ENCODE measurements around the gene PILRA. TPM values are rescaled to one million over a fixed set of nuclear protein-coding genes. Genes with fewer than 3 reads are reported as not detected.

Gene PILRA
- total and polyA plus RNA-seq, 2 of the 13 experiments (the other 11 are each of a cell fraction or from before 2014, with no cell fraction given), result 0.13 to 1.3 TPM

GRCh38 chr7:100428199-100428966, 55.1 kb downstream of the PILRA start, which contains the start of gene ZCWPW1 (continued):
- TF ChIP-seq UBTF (CRISPR knock-in tag; IDR thresholded peaks at IDR 0.05), result peak; percentile 71
- TF ChIP-seq USF2 (IDR thresholded peaks at IDR 0.05; ENCODE audit: low read depth, low read length), result no peak
- no peak for TF ChIP-seq USF2 (CRISPR knock-in tag; IDR thresholded peaks at IDR 0.05; ENCODE audit: borderline replicate concordance)
- TF ChIP-seq MYNN (CRISPR knock-in tag; IDR thresholded peaks at IDR 0.05; ENCODE audit: low read depth), result peak; percentile 60; the same call in 1 of the 2 replicates
- no peak for TF ChIP-seq ZNF337 (CRISPR knock-in tag; IDR thresholded peaks at IDR 0.05; ENCODE audit: borderline replicate concordance, low read depth)
- peak; percentile 47 for TF ChIP-seq SUZ12 (IDR thresholded peaks at IDR 0.05; ENCODE audit: low read depth, low read length)
- peak; percentile 74 for TF ChIP-seq ASH2L (IDR thresholded peaks at IDR 0.05; ENCODE audit: insufficient read length, low read depth, low read length)
- TF ChIP-seq GZF1 (CRISPR knock-in tag; IDR thresholded peaks at IDR 0.05), result no peak; the same call in 1 of the 2 replicates
- TF ChIP-seq MED1 (CRISPR knock-in tag; IDR thresholded peaks at IDR 0.05), result peak; percentile 31; the same call in 1 of the 2 replicates
- peak; percentile 74 for TF ChIP-seq REPIN1 (CRISPR knock-in tag; IDR thresholded peaks at IDR 0.05; ENCODE audit: borderline replicate concordance, low read depth)
- peak; percentile 79 for TF ChIP-seq ZNF263 (CRISPR knock-in tag; IDR thresholded peaks at IDR 0.05)
- no peak for TF ChIP-seq HMGA1 (CRISPR knock-in tag; conservative IDR thresholded peaks at IDR 0.05)
- no peak; the same call in 1 of the 2 replicates for TF ChIP-seq MYC (CRISPR knock-in tag; IDR thresholded peaks at IDR 0.05; ENCODE audit: borderline replicate concordance)
- 0 out of 2 replicates have a peak, but pooled peaks have one; percentile 18 for TF ChIP-seq GTF3A (CRISPR knock-in tag; conservative IDR thresholded peaks at IDR 0.05)
- peak; percentile 89 for TF ChIP-seq RFXANK (CRISPR knock-in tag; IDR thresholded peaks at IDR 0.05)
- peak; percentile 88 for TF ChIP-seq SNAPC4 (CRISPR knock-in tag; IDR thresholded peaks at IDR 0.05)
- peak; percentile 57; the same call in 1 of the 2 replicates for TF ChIP-seq ZBTB44 (CRISPR knock-in tag; IDR thresholded peaks at IDR 0.05)
- TF ChIP-seq MBNL3 (CRISPR knock-in tag; conservative IDR thresholded peaks at IDR 0.05), result no peak

All from HepG2 (cell line).